Naive thymus-derived CD4-positive, alpha-beta T cell (primary cell): ENCODE measurements around the gene GNB5. TPM values are rescaled to one million over a fixed set of nuclear protein-coding genes. Genes with fewer than 3 reads are reported as not detected.

Source experiments
- ATAC-seq: fragments of 150-1000 bp; cut with Tn5 transposase; 2 replicates; pipeline ENCODE4 v1.10.0; 2021; ENCODE audit warnings: mild to moderate bottlenecking, moderate library complexity
- CTCF ChIA-PET: fragments of 350-600 bp; sonication (Branson Sonifier 250); formaldehyde crosslinking; loops from one replicate; lab custom pipeline; 2021; ENCODE audit warnings: antibody characterized with exemption; lab: Charles Lee
- POLR2A ChIA-PET: fragments of 350-600 bp; sonication (Branson Sonifier 250); formaldehyde crosslinking; loops from one replicate; lab custom pipeline; 2021; ENCODE audit warnings: antibody characterized with exemption, inconsistent platforms; lab: Charles Lee
- DNase-seq, 9 donors: peaks; one replicate each; pipeline versions ENCODE4 v3.0.0 to v3.0.0-alpha.2; 2020 to 2022; ENCODE audit warnings: mixed read lengths in 1 of 9
- H3K27ac ChIP-seq: one replicate; pipeline ENCODE4 v1.7.0; 2013; ENCODE audit warnings: mild to moderate bottlenecking, low read depth, low read length, moderate library complexity
- H3K27me3 ChIP-seq, 2 donors: one replicate each; pipeline ENCODE4 v1.7.0; 2013; ENCODE audit warnings: low read length in 2 of 2, mild to moderate bottlenecking in 2 of 2, moderate library complexity in 2 of 2; ENCODE audit not compliant: control insufficient read depth in 2 of 2, insufficient read depth in 2 of 2
- H3K36me3 ChIP-seq, 3 experiments: 1 replicate in 2 of 3; 2 replicates in 1 of 3; pipeline ENCODE4 v1.7.0; 2013; ENCODE audit warnings: low read length in 3 of 3, mild to moderate bottlenecking in 3 of 3, moderate library complexity in 1 of 3; ENCODE audit not compliant: insufficient read depth in 3 of 3, control insufficient read depth in 2 of 3
- H3K4me1 ChIP-seq, 2 donors: one replicate each; pipeline ENCODE4 v1.7.0; 2013; ENCODE audit warnings: low read length in 2 of 2, mild to moderate bottlenecking in 2 of 2, moderate library complexity in 1 of 2; ENCODE audit not compliant: control insufficient read depth in 2 of 2, insufficient read depth in 2 of 2
- H3K4me3 ChIP-seq: 2 replicates; pipeline ENCODE4 v1.7.0; 2013; ENCODE audit warnings: mild to moderate bottlenecking, low read length
- H3K9me3 ChIP-seq, 3 experiments: 1 replicate in 2 of 3; 2 replicates in 1 of 3; pipeline ENCODE4 v1.7.0; 2013; ENCODE audit warnings: low read length in 3 of 3; ENCODE audit not compliant: control insufficient read depth in 2 of 3
- H3K27ac Mint-ChIP-seq, 9 donors: one replicate each; pipeline ENCODE4 v1.8.0; 2020 to 2022; ENCODE audit warnings: mixed read lengths in 9 of 9, mild to moderate bottlenecking in 8 of 9, moderate library complexity in 5 of 9, inconsistent platforms in 2 of 9
- H3K27me3 Mint-ChIP-seq, 5 donors: one replicate each; pipeline ENCODE4 v1.8.0; 2021 to 2022; ENCODE audit warnings: mixed read lengths in 5 of 5, mild to moderate bottlenecking in 1 of 5
- H3K36me3 Mint-ChIP-seq, 5 donors: one replicate each; pipeline ENCODE4 v1.8.0; 2020 to 2022; ENCODE audit warnings: mixed read lengths in 5 of 5, mild to moderate bottlenecking in 3 of 5, inconsistent platforms in 1 of 5
- H3K4me1 Mint-ChIP-seq, 7 donors: one replicate each; pipeline ENCODE4 v1.8.0; 2020 to 2022; ENCODE audit warnings: mixed read lengths in 7 of 7, mild to moderate bottlenecking in 3 of 7, inconsistent platforms in 1 of 7
- H3K4me3 Mint-ChIP-seq, 10 donors: one replicate each; pipeline ENCODE4 v1.8.0; 2020 to 2022; ENCODE audit warnings: mild to moderate bottlenecking in 10 of 10, mixed read lengths in 10 of 10, moderate library complexity in 6 of 10, inconsistent platforms in 2 of 10
- H3K9me3 Mint-ChIP-seq, 11 donors: one replicate each; pipeline ENCODE4 v1.8.0; 2020 to 2022; ENCODE audit warnings: mixed read lengths in 11 of 11, mild to moderate bottlenecking in 4 of 11, inconsistent platforms in 1 of 11, moderate library complexity in 1 of 11
- intact Hi-C, 2 donors: fragments of 100-400 bp; cut with micrococcal nuclease; formaldehyde crosslinking; loops; one replicate each; pipeline ENCODE4 v1.15.1; 2023
- polyA plus RNA-seq, 2 donors: library from polyadenylated mRNA; unstranded; fragments of 300-500 nt; fragmentation: Illumina TruSeq; gene quantifications; one replicate each; pipeline ENCODE4 v1.2.3, GENCODE V29; 2021
- total RNA-seq, 6 experiments: library from RNA in 5 of 6; stranded (reverse) in 5 of 6; gene quantifications; 1 replicate in 5 of 6; 2 replicates in 1 of 6; pipeline ENCODE4 v1.2.3 and lab custom pipeline; 2021 to 2026

The GNB5 gene
- total and polyA plus RNA-seq, 7 experiments from 2014 or later = 35.1 to 80.0 (median 49.0) TPM

- no peaks in the 10 kb centered on the region for H3K27me3 ChIP-seq
- no peak overlapping the region for H3K27ac ChIP-seq
- Mint-ChIP-seq H3K9me3 (peaks cover 0 to 2% (median 0%) of the 10 kb centered on the region in 11 donors), H3K4me1 (peaks cover 0 to 4% (median 0%) of the 10 kb centered on the region in 7 donors), H3K4me3 (no peak overlapping the region), H3K27ac (no peak overlapping the region), H3K36me3 (peaks cover 11 to 65% (median 27%) of the 10 kb centered on the region in 5 donors), H3K27me3 (no peaks in the 10 kb centered on the region)
- intact Hi-C loops = no loop called here
- ATAC-seq = no peak
- H3K36me3 ChIP-seq = peaks cover 15 to 68% (median 19%) of the 10 kb centered on the region in 3 experiments
- H3K4me1 ChIP-seq = no peaks in the 10 kb centered on the region
- POLR2A ChIA-PET = no interaction called here
- no peak for DNase-seq
- no peaks in the 10 kb centered on the region for H3K9me3 ChIP-seq
- CTCF ChIA-PET = no interaction called here
- no peak overlapping the region for H3K4me3 ChIP-seq
Measured at GRCh38 chr15:52150871-52151270, 40.3 kb downstream of the GNB5 start.

- peaks cover 0 to 2% (median 0%) of the 10 kb centered on the region in 7 donors for H3K4me1 Mint-ChIP-seq
- H3K9me3 Mint-ChIP-seq = peaks cover 0 to 2% (median 0%) of the 10 kb centered on the region in 11 donors
- no peak overlapping the region for H3K27ac Mint-ChIP-seq
- no peak overlapping the region for H3K4me3 Mint-ChIP-seq
- Histone ChIP-seq H3K27me3 (no peaks in the 10 kb centered on the region), H3K4me3 (no peak overlapping the region), H3K36me3 (peaks cover 15 to 72% (median 19%) of the 10 kb centered on the region in 3 experiments), H3K4me1 (no peaks in the 10 kb centered on the region), H3K27ac (no peak overlapping the region), H3K9me3 (no peaks in the 10 kb centered on the region)
- peaks cover 11 to 65% (median 27%) of the 10 kb centered on the region in 5 donors for H3K36me3 Mint-ChIP-seq
- DNase-seq (no peak), ATAC-seq (no peak)
- POLR2A ChIA-PET = no interaction called here
- CTCF ChIA-PET = no interaction called here
- intact Hi-C loops = no loop called here
- H3K27me3 Mint-ChIP-seq = no peaks in the 10 kb centered on the region
Measured at GRCh38 chr15:52150043-52150825, 41.0 kb downstream of the GNB5 start.

- peak overlapping the region in 1 of 9 donors; percentile 67 for H3K27ac Mint-ChIP-seq
- H3K9me3 ChIP-seq = no peaks in the 10 kb centered on the region
- no peak overlapping the region for H3K27ac ChIP-seq
- no peak overlapping the region for H3K4me3 ChIP-seq
- POLR2A ChIA-PET = no interaction called here
- intact Hi-C loops = no loop called here
- peaks cover 0 to 1% (median 0%) of the 10 kb centered on the region in 7 donors for H3K4me1 Mint-ChIP-seq
- CTCF ChIA-PET = no interaction called here
- H3K9me3 Mint-ChIP-seq = peaks cover 0 to 2% (median 0%) of the 10 kb centered on the region in 11 donors
- no peaks in the 10 kb centered on the region for H3K27me3 ChIP-seq
- DNase-seq (no peak), ATAC-seq (no peak)
- peaks cover 11 to 76% (median 33%) of the 10 kb centered on the region in 5 donors for H3K36me3 Mint-ChIP-seq
- H3K27me3 Mint-ChIP-seq = no peaks in the 10 kb centered on the region
- H3K36me3 ChIP-seq = peaks cover 19 to 77% (median 19%) of the 10 kb centered on the region in 3 experiments
- H3K4me3 Mint-ChIP-seq = no peak overlapping the region
- H3K4me1 ChIP-seq = no peaks in the 10 kb centered on the region
Measured at GRCh38 chr15:52148403-52148802, 42.8 kb downstream of the GNB5 start.

- Histone ChIP-seq H3K27me3 (no peaks in the 10 kb centered on the region), H3K27ac (no peak overlapping the region), H3K4me3 (no peak overlapping the region), H3K36me3 (peaks cover 19 to 80% (median 23%) of the 10 kb centered on the region in 3 experiments), H3K4me1 (no peaks in the 10 kb centered on the region), H3K9me3 (no peaks in the 10 kb centered on the region)
- Mint-ChIP-seq H3K27me3 (no peaks in the 10 kb centered on the region), H3K9me3 (peaks cover 0 to 2% (median 0%) of the 10 kb centered on the region in 11 donors), H3K4me3 (no peak overlapping the region), H3K36me3 (peaks cover 10 to 76% (median 36%) of the 10 kb centered on the region in 5 donors), H3K4me1 (peaks cover 0 to 1% (median 0%) of the 10 kb centered on the region in 7 donors), H3K27ac (no peak overlapping the region)
- ChIA-PET CTCF (interaction anchor here (0.6 to 0.7 kb wide), 2 partner anchors 68 to 109 kb away, joined by 3 to 4 read pairs; no protein-coding TSS in a partner anchor), POLR2A (no interaction called here)
- DNase-seq (no peak), ATAC-seq (no peak)
- intact Hi-C loops = no loop called here
Measured at GRCh38 chr15:52146776-52147175, 44.4 kb downstream of the GNB5 start.

- H3K27me3 ChIP-seq = no peaks in the 10 kb centered on the region
- DNase-seq (no peak), ATAC-seq (no peak)
- intact Hi-C loops = no loop called here
- H3K36me3 ChIP-seq = peaks cover 15 to 78% (median 23%) of the 10 kb centered on the region in 3 experiments
- Mint-ChIP-seq H3K36me3 (peaks cover 10 to 77% (median 36%) of the 10 kb centered on the region in 5 donors), H3K27ac (no peak overlapping the region), H3K9me3 (peaks cover 0 to 2% (median 0%) of the 10 kb centered on the region in 11 donors), H3K4me1 (peaks cover 0 to 1% (median 0%) of the 10 kb centered on the region in 7 donors), H3K27me3 (no peaks in the 10 kb centered on the region), H3K4me3 (no peak overlapping the region)
- H3K4me3 ChIP-seq = no peak overlapping the region
- H3K4me1 ChIP-seq = no peaks in the 10 kb centered on the region
- H3K9me3 ChIP-seq = no peaks in the 10 kb centered on the region
- no peak overlapping the region for H3K27ac ChIP-seq
- ChIA-PET POLR2A (no interaction called here), CTCF (interaction anchor here (0.7 kb wide), 2 partner anchors 108 to 369 kb away, joined by 3 read pairs; no protein-coding TSS in a partner anchor)
Measured at GRCh38 chr15:52146261-52146660, 44.9 kb downstream of the GNB5 start.

GRCh38 chr15:52144656-52145178, 46.5 kb downstream of the GNB5 start:
- DNase-seq (no peak), ATAC-seq (no peak)
- H3K9me3 Mint-ChIP-seq = no peaks in the 10 kb centered on the region
- H3K27ac Mint-ChIP-seq = no peak overlapping the region
- no peaks in the 10 kb centered on the region for H3K4me1 ChIP-seq
- peaks cover 12 to 77% (median 13%) of the 10 kb centered on the region in 3 experiments for H3K36me3 ChIP-seq
- H3K36me3 Mint-ChIP-seq = peaks cover 13 to 76% (median 32%) of the 10 kb centered on the region in 5 donors
- H3K4me3 ChIP-seq = no peak overlapping the region
- H3K27ac ChIP-seq = no peak overlapping the region
- H3K27me3 Mint-ChIP-seq = no peaks in the 10 kb centered on the region
- H3K4me3 Mint-ChIP-seq = no peak overlapping the region
- no peaks in the 10 kb centered on the region for H3K9me3 ChIP-seq
- no peaks in the 10 kb centered on the region for H3K27me3 ChIP-seq
- CTCF ChIA-PET = no interaction called here
- POLR2A ChIA-PET = interaction anchor here (0.5 kb wide), 1 partner anchor 161 kb away, joined by 6 read pairs; no protein-coding TSS in a partner anchor
- peaks cover 0 to 8% (median 3%) of the 10 kb centered on the region in 7 donors for H3K4me1 Mint-ChIP-seq
- intact Hi-C loops = loop anchor here (5.0 kb wide), 1 partner anchor 83 kb away; no protein-coding TSS in a partner anchor
